Spinal cord (tissue), 10 donors: ENCODE results near the gene CTTNBP2. TPM values are rescaled to one million over a fixed set of nuclear protein-coding genes. Genes with fewer than 3 reads are reported as not detected.
A peak's percentile ranks its signal among the peaks of the same experiment; 100 is the strongest.

Experiments used
- DNase-seq, 6 donors: peaks; one replicate each; pipeline versions ENCODE4 v3.0.0 to v3.0.0-alpha.2; 2013 to 2015; ENCODE audit warnings: low spot score in 6 of 6, low read depth in 4 of 6
- H3K27ac ChIP-seq: one replicate; pipeline ENCODE4 v1.5.1; 2013; ENCODE audit warnings: low read depth, low read length, control low read depth
- H3K27me3 ChIP-seq: one replicate; pipeline ENCODE4 v1.6.1; 2013; ENCODE audit warnings: low read length; ENCODE audit not compliant: control insufficient read depth, insufficient read depth
- H3K36me3 ChIP-seq: one replicate; pipeline ENCODE4 v1.6.1; 2013; ENCODE audit warnings: low read length; ENCODE audit not compliant: control insufficient read depth, insufficient read depth
- H3K4me1 ChIP-seq: one replicate; pipeline ENCODE4 v1.6.1; 2013; ENCODE audit warnings: low read length; ENCODE audit not compliant: control insufficient read depth, insufficient read depth
- H3K4me3 ChIP-seq: one replicate; pipeline ENCODE4 v1.5.1; 2013; ENCODE audit warnings: low read depth, low read length, control low read depth
- H3K9me3 ChIP-seq: one replicate; pipeline ENCODE4 v1.6.1; 2013; ENCODE audit warnings: low read length; ENCODE audit not compliant: control insufficient read depth, insufficient read depth
- WGBS: methylation state at CpG from one replicate; pipeline ENCODE4 v1.1.5; 2013; ENCODE audit warnings: missing lambda C conversion rate; ENCODE audit not compliant: insufficient coverage; 5-methylcytosine and 5-hydroxymethylcytosine counted together
- polyA plus RNA-seq, 2 donors: library from polyadenylated mRNA; unstranded; fragments of 120-200 nt; gene quantifications; one replicate each; pipeline ENCODE4 v1.2.1, GENCODE V29; 2013; ENCODE audit not compliant: insufficient read length in 2 of 2
- total RNA-seq, 2 donors: library from RNA; depleted of rRNA in 1 of 2; stranded (reverse); fragments of 120-200 nt in 1 of 2; fragments of >200 nt in 1 of 2; gene quantifications; one replicate each; pipeline versions ENCODE4 v1.2.3 to v1.2.4, GENCODE V29; 2013 to 2014
- donor health status: healthy.

CTTNBP2 gene
- total and polyA plus RNA-seq, 4 donors, result 17.6 to 41.7 (median 31.3) TPM

- Histone ChIP-seq H3K4me1 (no peaks in the 10 kb centered on the region), H3K4me3 (peak overlapping the region; percentile 77), H3K27ac (peak overlapping the region; percentile 79), H3K36me3 (no peaks in the 10 kb centered on the region), H3K9me3 (no peaks in the 10 kb centered on the region), H3K27me3 (no peaks in the 10 kb centered on the region)
- WGBS, result 4% methylated on average over 4 of the region's 18 CpGs
- DNase-seq, result peak in 5 of 6 donors; percentile 42 to 89 (median 49)
Measured at GRCh38 chr7:117871778-117872538, 1.3 kb downstream of the CTTNBP2 start.

- Histone ChIP-seq H3K36me3 (no peaks in the 10 kb centered on the region), H3K27me3 (no peaks in the 10 kb centered on the region), H3K4me1 (no peaks in the 10 kb centered on the region), H3K9me3 (no peaks in the 10 kb centered on the region), H3K27ac (no peak overlapping the region), H3K4me3 (peak overlapping the region; percentile 77)
- peak in 2 of 6 donors; percentile 25 to 35 for DNase-seq
- WGBS, result 67% methylated on average over 1 of the region's 4 CpGs
Measured at GRCh38 chr7:117871401-117871777, 1.9 kb downstream of the CTTNBP2 start.

- peak in 1 of 6 donors; percentile 24 for DNase-seq
Measured at GRCh38 chr7:117870448-117871130, 2.7 kb downstream of the CTTNBP2 start.

GRCh38 chr7:117869374-117869773 lies 3.9 kb downstream of the CTTNBP2 start:
- no peaks in the 10 kb centered on the region for H3K27me3 ChIP-seq
- no peaks in the 10 kb centered on the region for H3K36me3 ChIP-seq
- H3K4me1 ChIP-seq, result no peaks in the 10 kb centered on the region
- DNase-seq, result no peak
- no CpG with 5 or more reads among the region's 2 CpGs for WGBS
- no peak overlapping the region for H3K4me3 ChIP-seq
- H3K9me3 ChIP-seq, result no peaks in the 10 kb centered on the region
- H3K27ac ChIP-seq, result no peak overlapping the region

More at GRCh38 chr7:117870448-117871130, 2.7 kb downstream of the CTTNBP2 start:
- Histone ChIP-seq H3K36me3 (no peaks in the 10 kb centered on the region), H3K4me1 (no peaks in the 10 kb centered on the region), H3K27ac (no peak overlapping the region), H3K4me3 (peak overlapping the region; percentile 77), H3K9me3 (no peaks in the 10 kb centered on the region), H3K27me3 (no peaks in the 10 kb centered on the region)
- WGBS, result 42% methylated on average over 3 of the region's 6 CpGs

- Histone ChIP-seq H3K4me3 (no peak overlapping the region), H3K27ac (no peak overlapping the region), H3K4me1 (no peaks in the 10 kb centered on the region), H3K36me3 (no peaks in the 10 kb centered on the region), H3K9me3 (no peaks in the 10 kb centered on the region), H3K27me3 (no peaks in the 10 kb centered on the region)
- DNase-seq, result no peak
- no CpG with 5 or more reads among the region's 2 CpGs for WGBS
Measured at GRCh38 chr7:117863618-117864017, 9.6 kb downstream of the CTTNBP2 start.

GRCh38 chr7:117862378-117862777 lies 10.9 kb downstream of the CTTNBP2 start:
- WGBS, result 68% methylated on average over 3 of the region's 3 CpGs

GRCh38 chr7:117859246-117859812 lies 13.9 kb downstream of the CTTNBP2 start:
- DNase-seq, result no peak
- no CpG with 5 or more reads among the region's 4 CpGs for WGBS
- Histone ChIP-seq H3K36me3 (no peaks in the 10 kb centered on the region), H3K27me3 (no peaks in the 10 kb centered on the region), H3K4me3 (no peak overlapping the region), H3K4me1 (no peaks in the 10 kb centered on the region), H3K9me3 (no peaks in the 10 kb centered on the region), H3K27ac (no peak overlapping the region)

More at GRCh38 chr7:117862378-117862777, 10.9 kb downstream of the CTTNBP2 start:
- DNase-seq, result no peak
- Histone ChIP-seq H3K27ac (no peak overlapping the region), H3K4me1 (no peaks in the 10 kb centered on the region), H3K36me3 (no peaks in the 10 kb centered on the region), H3K4me3 (no peak overlapping the region), H3K9me3 (no peaks in the 10 kb centered on the region), H3K27me3 (no peaks in the 10 kb centered on the region)

- Histone ChIP-seq H3K4me1 (no peaks in the 10 kb centered on the region), H3K27me3 (no peaks in the 10 kb centered on the region), H3K36me3 (no peaks in the 10 kb centered on the region), H3K9me3 (no peaks in the 10 kb centered on the region), H3K27ac (no peak overlapping the region), H3K4me3 (no peak overlapping the region)
- WGBS, result no CpG with 5 or more reads among the region's 3 CpGs
- no peak for DNase-seq
Measured at GRCh38 chr7:117858712-117859111, 14.5 kb downstream of the CTTNBP2 start.

- Histone ChIP-seq H3K27me3 (no peaks in the 10 kb centered on the region), H3K4me3 (no peak overlapping the region), H3K4me1 (no peaks in the 10 kb centered on the region), H3K36me3 (no peaks in the 10 kb centered on the region), H3K9me3 (no peaks in the 10 kb centered on the region), H3K27ac (no peak overlapping the region)
- 75% methylated on average over 1 of the region's 6 CpGs for WGBS
- no peak for DNase-seq
Measured at GRCh38 chr7:117857718-117858117, 15.5 kb downstream of the CTTNBP2 start.
